ENCODE results near the gene DMD.

The DMD gene

GRCh38 chrX:31796624-31797023 is 1414.7 kb downstream of the DMD start:
- H3K4me3 ChIP-seq (ENCODE audit: low read depth, low read length), result no peak overlapping the region
- DNase-seq (ENCODE audit: low read depth), result peak; percentile 0
- TF ChIP-seq MAX (IDR thresholded peaks at IDR 0.05; ENCODE audit: low read depth, low read length), result no peak
- no peak for TF ChIP-seq POLR2A (IDR thresholded peaks at IDR 0.05; ENCODE audit: extremely low read depth, insufficient read length)
- TF ChIP-seq MYC (IDR thresholded peaks at IDR 0.05; ENCODE audit: low read depth, low read length), result no peak
- TF ChIP-seq CTCF (IDR thresholded peaks at IDR 0.05; ENCODE audit: low read depth, low read length), result no peak

- DNase-seq (ENCODE audit: low read depth), result no peak
- H3K4me3 ChIP-seq (ENCODE audit: low read depth, low read length), result no peak overlapping the region
- TF ChIP-seq MYC (IDR thresholded peaks at IDR 0.05; ENCODE audit: low read depth, low read length) (no peak), MAX (IDR thresholded peaks at IDR 0.05; ENCODE audit: low read depth, low read length) (no peak), POLR2A (IDR thresholded peaks at IDR 0.05; ENCODE audit: extremely low read depth, insufficient read length) (no peak), CTCF (IDR thresholded peaks at IDR 0.05; ENCODE audit: low read depth, low read length) (no peak)
Measured at GRCh38 chrX:31747411-31747810, 1463.9 kb downstream of the DMD start.

GRCh38 chrX:31743004-31743403 is 1468.3 kb downstream of the DMD start:
- no peak overlapping the region for H3K4me3 ChIP-seq (ENCODE audit: low read depth, low read length)
- TF ChIP-seq POLR2A (IDR thresholded peaks at IDR 0.05; ENCODE audit: extremely low read depth, insufficient read length) (no peak), MYC (IDR thresholded peaks at IDR 0.05; ENCODE audit: low read depth, low read length) (no peak), CTCF (IDR thresholded peaks at IDR 0.05; ENCODE audit: low read depth, low read length) (no peak), MAX (IDR thresholded peaks at IDR 0.05; ENCODE audit: low read depth, low read length) (no peak)
- DNase-seq (ENCODE audit: low read depth), result no peak

GRCh38 chrX:31717474-31717873 is 1493.9 kb downstream of the DMD start:
- DNase-seq (ENCODE audit: low read depth), result no peak
- H3K4me3 ChIP-seq (ENCODE audit: low read depth, low read length), result no peak overlapping the region
- TF ChIP-seq MAX (IDR thresholded peaks at IDR 0.05; ENCODE audit: low read depth, low read length) (no peak), POLR2A (IDR thresholded peaks at IDR 0.05; ENCODE audit: extremely low read depth, insufficient read length) (no peak), MYC (IDR thresholded peaks at IDR 0.05; ENCODE audit: low read depth, low read length) (no peak), CTCF (IDR thresholded peaks at IDR 0.05; ENCODE audit: low read depth, low read length) (no peak)

GRCh38 chrX:31715675-31716074 is 1495.7 kb downstream of the DMD start:
- no peak overlapping the region for H3K4me3 ChIP-seq (ENCODE audit: low read depth, low read length)
- DNase-seq (ENCODE audit: low read depth), result no peak
- TF ChIP-seq POLR2A (IDR thresholded peaks at IDR 0.05; ENCODE audit: extremely low read depth, insufficient read length) (no peak), CTCF (IDR thresholded peaks at IDR 0.05; ENCODE audit: low read depth, low read length) (no peak), MAX (IDR thresholded peaks at IDR 0.05; ENCODE audit: low read depth, low read length) (no peak), MYC (IDR thresholded peaks at IDR 0.05; ENCODE audit: low read depth, low read length) (no peak)

- TF ChIP-seq POLR2A (IDR thresholded peaks at IDR 0.05; ENCODE audit: extremely low read depth, insufficient read length), result no peak
- no peak for TF ChIP-seq CTCF (IDR thresholded peaks at IDR 0.05; ENCODE audit: low read depth, low read length)
- TF ChIP-seq MAX (IDR thresholded peaks at IDR 0.05; ENCODE audit: low read depth, low read length), result no peak
- no peak for TF ChIP-seq MYC (IDR thresholded peaks at IDR 0.05; ENCODE audit: low read depth, low read length)
- no peak overlapping the region for H3K4me3 ChIP-seq (ENCODE audit: low read depth, low read length)
- DNase-seq (ENCODE audit: low read depth), result no peak
Measured at GRCh38 chrX:31714797-31715196, 1496.6 kb downstream of the DMD start.

All from NB4 (cell line).